BLaER1 treated with 17β-estradiol and CSF1 and Interleukin-3, amounts not matched to agents 10 nM and 100 nM (cell line): Measurements from ENCODE around the gene DPYSL3.

ENCODE experiments used
- H3K27ac ChIP-seq, 11 experiments: shearing (Covaris generic); formaldehyde crosslinking; 2 replicates each; pipeline ENCODE4 v1.8.1; 2022
- H3K27me3 ChIP-seq, 11 experiments: shearing (Covaris generic); formaldehyde crosslinking; 2 replicates each; pipeline ENCODE4 v1.8.1; 2022
- H3K36me3 ChIP-seq, 11 experiments: shearing (Covaris generic); formaldehyde crosslinking; 2 replicates each; pipeline ENCODE4 v1.8.1; 2022
- H3K4me1 ChIP-seq, 10 experiments: shearing (Covaris generic); formaldehyde crosslinking; 2 replicates each; pipeline ENCODE4 v1.8.1; 2022
- H3K4me2 ChIP-seq, 11 experiments: shearing (Covaris generic); formaldehyde crosslinking; 2 replicates each; pipeline ENCODE4 v1.8.1; 2022
- H3K4me3 ChIP-seq, 10 experiments: shearing (Covaris generic); formaldehyde crosslinking; 2 replicates each; pipeline ENCODE4 v1.8.1; 2022
- H3K9ac ChIP-seq, 11 experiments: shearing (Covaris generic); formaldehyde crosslinking; 2 replicates each; pipeline ENCODE4 v1.8.1; 2022
- H3K9me3 ChIP-seq, 11 experiments: shearing (Covaris generic); formaldehyde crosslinking; replicated peaks in 1 of 11; 2 replicates each; pipeline ENCODE4 v1.8.1; 2022
- H4K20me1 ChIP-seq, 11 experiments: shearing (Covaris generic); formaldehyde crosslinking; 2 replicates each; pipeline ENCODE4 v1.8.1; 2022
- Cebpa-rat ChIP-seq, 11 experiments: shearing (Covaris generic); IDR thresholded peaks; 2 replicates each; pipeline ENCODE4 v1.8.1; 2022

The DPYSL3 gene

GRCh38 chr5:147504535-147504934, 5.3 kb downstream of the DPYSL3 start:
- H3K4me2 ChIP-seq = no peak overlapping the region

DNA sequence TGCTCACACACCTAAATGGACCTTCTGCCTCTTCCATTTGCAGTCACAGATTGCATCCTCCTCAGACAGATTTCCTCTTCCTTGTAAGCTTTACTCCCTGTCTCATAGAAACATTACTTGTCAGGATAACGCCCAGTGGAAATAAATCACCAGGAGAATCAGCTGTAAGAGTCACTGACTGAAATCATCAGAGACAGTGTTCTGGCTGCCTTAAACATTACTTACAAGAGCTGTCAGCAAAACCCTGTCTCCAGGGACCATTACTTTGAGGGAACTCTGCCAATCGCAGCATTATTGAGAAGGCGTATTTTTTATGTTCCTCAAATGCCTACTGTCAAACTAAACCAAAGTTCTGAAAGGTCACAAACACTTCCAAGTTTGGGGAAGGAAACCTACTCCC, 5.9 kb downstream of the DPYSL3 start:
- peaks cover 0 to 5% (median 0%) of the 10 kb centered on the region in 11 experiments; a peak in 1 of 22 replicates for H4K20me1 ChIP-seq
- H3K9me3 ChIP-seq = peaks cover 0 to 3% (median 0%) of the 10 kb centered on the region in 11 experiments; a peak in 8 of 22 replicates
- H3K27me3 ChIP-seq = peaks cover 8 to 15% (median 11%) of the 10 kb centered on the region in 11 experiments
- no peak overlapping the region for H3K4me2 ChIP-seq
- H3K4me1 ChIP-seq = peaks cover 0 to 5% (median 0%) of the 10 kb centered on the region in 10 experiments; a peak in 2 of 20 replicates
- no peak overlapping the region for H3K4me3 ChIP-seq
- no peak for TF ChIP-seq Cebpa-rat (IDR thresholded peaks at IDR 0.05)
- no peak overlapping the region for H3K27ac ChIP-seq
- no peaks in the 10 kb centered on the region for H3K36me3 ChIP-seq
- H3K9ac ChIP-seq = no peak overlapping the region

More at GRCh38 chr5:147504535-147504934, 5.3 kb downstream of the DPYSL3 start:
- Histone ChIP-seq H4K20me1 (peaks cover 0 to 9% (median 0%) of the 10 kb centered on the region in 11 experiments; a peak in 1 of 22 replicates), H3K4me1 (peaks cover 0 to 7% (median 2%) of the 10 kb centered on the region in 10 experiments; a peak in 4 of 20 replicates), H3K36me3 (no peaks in the 10 kb centered on the region), H3K4me3 (no peak overlapping the region), H3K27ac (no peak overlapping the region), H3K9ac (no peak overlapping the region), H3K9me3 (peaks cover 0 to 8% (median 5%) of the 10 kb centered on the region in 11 experiments; a peak in 14 of 22 replicates), H3K27me3 (peaks cover 13 to 20% (median 16%) of the 10 kb centered on the region in 11 experiments)
- no peak for TF ChIP-seq Cebpa-rat (IDR thresholded peaks at IDR 0.05)

DNA sequence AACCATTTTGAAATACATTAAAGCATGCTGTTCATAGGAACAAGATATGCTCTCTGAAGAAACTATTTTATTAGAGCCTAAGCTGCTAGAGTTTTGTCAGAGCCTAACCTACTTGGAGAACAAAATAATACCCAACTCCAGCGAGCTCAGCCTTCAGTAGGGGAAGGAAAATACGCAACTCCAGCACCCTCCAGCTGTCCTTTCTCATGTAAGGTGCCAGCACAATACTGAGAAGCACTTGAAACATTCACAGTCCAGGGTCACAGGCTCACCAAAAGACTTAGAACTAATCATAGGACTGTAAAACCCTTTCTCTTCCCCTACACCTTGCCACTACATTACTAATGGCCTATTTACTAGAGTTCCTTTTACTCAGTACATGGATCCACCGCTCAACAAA, 18.9 kb downstream of the DPYSL3 start:
- Histone ChIP-seq H3K4me2 (no peak overlapping the region), H3K9ac (no peak overlapping the region), H3K27me3 (no peaks in the 10 kb centered on the region), H4K20me1 (no peaks in the 10 kb centered on the region), H3K4me3 (no peak overlapping the region), H3K27ac (no peak overlapping the region), H3K4me1 (no peaks in the 10 kb centered on the region; a peak in 1 of 20 replicates), H3K36me3 (no peaks in the 10 kb centered on the region), H3K9me3 (peaks cover 0 to 9% (median 7%) of the 10 kb centered on the region in 11 experiments; a peak in 7 of 22 replicates)
- no peak for TF ChIP-seq Cebpa-rat (IDR thresholded peaks at IDR 0.05)

GRCh38 chr5:147487031-147487750, 22.7 kb downstream of the DPYSL3 start:
- no peaks in the 10 kb centered on the region for H3K36me3 ChIP-seq
- peaks cover 0 to 7% (median 0%) of the 10 kb centered on the region in 11 experiments; a peak in 1 of 22 replicates for H3K27me3 ChIP-seq
- no peak overlapping the region for H3K9ac ChIP-seq
- H3K4me1 ChIP-seq = peaks cover 12 to 28% (median 23%) of the 10 kb centered on the region in 10 experiments
- no peak overlapping the region for H3K4me2 ChIP-seq
- H3K27ac ChIP-seq = no peak overlapping the region
- peaks cover 0 to 9% (median 7%) of the 10 kb centered on the region in 11 experiments; a peak in 7 of 22 replicates for H3K9me3 ChIP-seq
- no peak overlapping the region for H3K4me3 ChIP-seq
- no peaks in the 10 kb centered on the region for H4K20me1 ChIP-seq
- no peak for TF ChIP-seq Cebpa-rat (IDR thresholded peaks at IDR 0.05)

DNA sequence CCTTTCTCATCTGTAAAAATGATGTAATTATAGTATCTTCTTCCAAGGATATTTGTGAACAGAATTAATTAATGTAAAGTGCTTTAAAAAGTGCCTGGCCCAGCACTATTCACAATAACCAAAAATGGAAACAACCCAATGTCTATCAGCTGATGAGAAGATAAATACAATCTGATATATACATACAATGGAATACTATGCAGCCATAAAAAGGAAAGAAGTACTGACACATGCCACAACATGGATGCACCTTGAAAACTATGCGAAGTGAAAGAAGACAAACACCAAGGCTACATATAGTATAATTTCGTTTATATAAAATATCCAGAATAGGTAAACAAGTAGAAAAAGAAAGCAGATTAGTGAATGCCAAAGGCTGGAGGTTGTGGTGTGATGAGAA, 24.1 kb downstream of the DPYSL3 start:
- H4K20me1 ChIP-seq = no peaks in the 10 kb centered on the region
- H3K9me3 ChIP-seq = peaks cover 0 to 7% (median 0%) of the 10 kb centered on the region in 11 experiments; a peak in 2 of 22 replicates
- no peak overlapping the region for H3K27ac ChIP-seq
- H3K27me3 ChIP-seq = peaks cover 0 to 7% (median 0%) of the 10 kb centered on the region in 11 experiments; a peak in 1 of 22 replicates
- H3K36me3 ChIP-seq = no peaks in the 10 kb centered on the region
- H3K9ac ChIP-seq = no peak overlapping the region
- peaks cover 21 to 38% (median 33%) of the 10 kb centered on the region in 10 experiments for H3K4me1 ChIP-seq
- no peak overlapping the region for H3K4me3 ChIP-seq
- no peak overlapping the region for H3K4me2 ChIP-seq
- TF ChIP-seq Cebpa-rat (IDR thresholded peaks at IDR 0.05) = no peak

GRCh38 chr5:147485046-147485445, 24.8 kb downstream of the DPYSL3 start:
- Histone ChIP-seq H3K36me3 (no peaks in the 10 kb centered on the region), H3K9me3 (0 out of 22 replicates have a peak, but pooled peaks cover 0 to 5% (median 0%) of the 10 kb centered on the region in 11 experiments), H3K27me3 (peaks cover 0 to 7% (median 0%) of the 10 kb centered on the region in 11 experiments; a peak in 2 of 22 replicates), H3K27ac (peak overlapping the region in 1 of 11 experiments; percentile 44; a peak in 1 of 22 replicates), H3K4me2 (peak overlapping the region in 3 of 11 experiments; percentile 50 to 69 (median 59); a peak in 1 of 22 replicates), H3K4me3 (no peak overlapping the region), H3K4me1 (peaks cover 24 to 44% (median 37%) of the 10 kb centered on the region in 10 experiments), H3K9ac (no peak overlapping the region), H4K20me1 (no peaks in the 10 kb centered on the region)
- TF ChIP-seq Cebpa-rat (IDR thresholded peaks at IDR 0.05) = no peak

DNA sequence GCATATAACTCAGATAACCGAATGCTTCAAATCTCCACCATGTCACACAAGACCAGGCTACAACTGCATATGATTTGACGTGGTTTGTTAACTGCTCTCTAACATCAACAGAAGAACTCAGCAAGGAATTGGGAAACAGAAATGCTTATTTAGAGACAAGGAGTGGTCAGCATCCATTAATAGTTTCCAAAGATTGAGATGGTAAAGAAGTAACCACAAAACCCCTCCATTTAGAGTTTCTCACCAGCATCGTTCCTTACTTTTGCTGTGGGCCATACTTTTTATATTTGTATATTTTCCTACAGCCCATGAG, 25.2 kb downstream of the DPYSL3 start:
- TF ChIP-seq Cebpa-rat (IDR thresholded peaks at IDR 0.05) = no peak
- Histone ChIP-seq H3K4me3 (no peak overlapping the region), H3K9ac (no peak overlapping the region), H3K4me2 (peak overlapping the region in 8 of 11 experiments; percentile 5 to 69 (median 47); a peak in 12 of 22 replicates), H4K20me1 (no peaks in the 10 kb centered on the region), H3K27ac (peak overlapping the region in 1 of 11 experiments; percentile 44; a peak in 2 of 22 replicates), H3K27me3 (peaks cover 0 to 7% (median 0%) of the 10 kb centered on the region in 11 experiments; a peak in 2 of 22 replicates), H3K4me1 (peaks cover 28 to 47% (median 41%) of the 10 kb centered on the region in 10 experiments), H3K36me3 (no peaks in the 10 kb centered on the region), H3K9me3 (0 out of 22 replicates have a peak, but pooled peaks cover 0 to 5% (median 0%) of the 10 kb centered on the region in 11 experiments)

- Histone ChIP-seq H3K9me3 (0 out of 22 replicates have a peak, but pooled peaks cover 0 to 5% (median 0%) of the 10 kb centered on the region in 11 experiments), H3K36me3 (no peaks in the 10 kb centered on the region), H3K4me2 (peak overlapping the region in 9 of 11 experiments; percentile 5 to 69 (median 44); a peak in 16 of 22 replicates), H4K20me1 (no peaks in the 10 kb centered on the region), H3K4me3 (no peak overlapping the region), H3K4me1 (peaks cover 33 to 53% (median 46%) of the 10 kb centered on the region in 10 experiments), H3K27me3 (peaks cover 0 to 7% (median 0%) of the 10 kb centered on the region in 11 experiments; a peak in 3 of 22 replicates), H3K9ac (no peak overlapping the region), H3K27ac (peak overlapping the region in 2 of 11 experiments; percentile 48 to 77; a peak in 2 of 22 replicates)
- TF ChIP-seq Cebpa-rat (IDR thresholded peaks at IDR 0.05) = no peak
Measured at GRCh38 chr5:147483961-147484707, 25.7 kb downstream of the DPYSL3 start.
